Activated CD8-positive, alpha-beta memory T cell treated with anti-CD3 and anti-CD28 coated beads, Interleukin-2, amount 50 U/mL, for 48 hours (primary cell): Measurements from ENCODE around the gene SPATA3.

Experiments used
- DNase-seq: peaks from one replicate; pipeline ENCODE4 v3.0.0-alpha.2; 2020

Gene SPATA3

DNA sequence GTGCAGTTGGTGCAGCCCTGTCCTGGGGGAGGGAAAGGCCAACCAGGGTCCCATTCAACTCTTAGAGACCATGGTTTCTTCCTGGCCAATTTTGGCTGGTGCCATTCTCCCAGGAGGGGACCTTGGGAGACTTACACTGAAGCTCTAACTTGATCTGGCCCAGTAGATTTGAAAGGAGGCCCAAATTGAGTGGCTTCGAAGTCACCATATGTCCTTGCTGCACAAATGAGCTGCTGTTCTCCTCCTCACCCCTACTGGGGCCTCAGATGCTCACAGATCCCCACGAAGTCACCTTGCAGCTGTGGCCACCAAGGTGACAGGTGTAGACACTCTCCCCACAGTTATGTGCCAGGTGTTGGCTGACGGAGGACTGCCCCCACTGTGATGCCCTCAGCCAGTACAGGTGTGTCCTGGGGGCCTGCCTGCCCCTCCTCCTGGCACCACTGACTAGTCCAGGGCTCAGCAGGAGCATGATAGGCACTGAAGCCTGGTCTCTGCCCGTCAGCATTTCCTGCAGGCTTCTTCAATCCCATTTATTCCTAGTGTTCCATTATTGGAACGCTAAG, 36.7 kb downstream of the SPATA3 start:
- DNase-seq = no peak

DNA sequence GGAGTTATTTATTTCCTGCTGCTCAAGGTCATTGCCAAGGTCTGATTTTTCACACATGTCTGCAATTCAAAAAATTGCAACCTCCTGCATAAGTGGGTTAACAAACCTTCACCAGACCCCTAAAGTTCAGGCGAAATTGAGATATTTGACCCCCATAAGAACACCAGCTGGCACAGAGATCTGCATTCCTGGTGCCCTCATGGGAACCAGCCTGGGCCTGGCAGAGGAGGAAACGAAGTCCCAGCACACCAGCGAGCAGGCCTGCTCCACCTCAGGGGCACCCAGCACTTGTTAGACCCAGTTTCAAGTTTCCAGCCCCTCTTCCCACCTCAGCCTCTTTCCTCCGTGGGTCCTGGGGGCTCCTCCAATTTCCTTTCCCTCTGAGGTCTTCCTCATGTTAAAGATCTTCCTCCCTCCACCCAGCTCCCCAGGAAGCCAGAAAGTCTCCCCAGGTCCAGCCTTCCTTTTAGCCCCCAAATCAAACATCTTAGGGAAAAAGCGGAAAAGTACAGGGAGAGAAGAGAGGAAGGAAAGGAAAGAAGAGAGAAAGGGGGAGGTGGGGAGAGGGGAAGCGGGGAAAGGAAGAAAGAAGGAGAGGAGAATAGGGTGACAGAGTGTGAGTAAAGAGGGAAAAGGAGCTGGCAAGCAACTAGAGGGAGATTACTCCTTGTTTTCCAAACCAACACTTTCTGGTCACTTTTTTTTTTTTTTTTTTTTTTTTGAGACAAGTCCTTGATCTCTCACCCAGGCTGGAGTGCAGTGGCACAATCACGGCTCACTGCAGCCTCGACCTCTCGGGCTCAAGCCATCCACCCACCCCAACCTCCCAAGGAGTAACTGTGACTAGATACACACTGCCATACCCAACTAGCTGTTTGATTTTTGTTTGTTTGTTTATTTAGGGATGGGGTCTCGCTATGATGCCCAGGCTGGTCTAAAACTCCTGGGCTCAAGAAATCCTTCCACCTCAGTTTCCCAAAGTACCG, 37.5 kb downstream of the SPATA3 start:
- no peak for DNase-seq

DNA sequence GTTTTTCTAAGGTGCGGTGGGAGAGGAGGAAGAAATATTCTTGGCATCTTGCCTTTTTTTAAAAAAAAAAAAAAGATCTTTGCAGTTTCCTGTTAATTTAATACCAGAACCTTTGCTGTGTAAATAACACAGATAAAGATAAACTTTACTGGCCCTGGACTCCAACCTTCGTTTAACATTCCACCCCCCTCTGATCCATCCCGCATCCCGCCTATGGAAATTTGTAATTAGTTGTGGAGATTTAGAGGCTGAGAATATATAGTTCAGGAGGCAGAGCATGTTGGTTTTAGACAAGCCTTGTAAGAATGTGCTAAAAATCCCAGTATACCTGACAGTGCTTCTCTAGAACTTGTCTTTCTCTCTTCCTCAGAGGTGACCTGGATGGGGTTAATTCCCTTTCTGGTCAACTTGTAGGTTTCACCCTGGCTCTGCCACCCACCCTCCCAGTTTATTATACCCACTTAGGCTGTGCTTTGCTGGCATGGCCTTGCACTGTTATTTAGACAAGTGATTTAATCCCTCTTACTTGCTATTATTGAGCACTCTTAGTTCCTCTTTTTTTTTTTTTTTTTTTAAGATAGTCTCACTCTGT, 38.5 kb downstream of the SPATA3 start:
- DNase-seq = no peak

DNA sequence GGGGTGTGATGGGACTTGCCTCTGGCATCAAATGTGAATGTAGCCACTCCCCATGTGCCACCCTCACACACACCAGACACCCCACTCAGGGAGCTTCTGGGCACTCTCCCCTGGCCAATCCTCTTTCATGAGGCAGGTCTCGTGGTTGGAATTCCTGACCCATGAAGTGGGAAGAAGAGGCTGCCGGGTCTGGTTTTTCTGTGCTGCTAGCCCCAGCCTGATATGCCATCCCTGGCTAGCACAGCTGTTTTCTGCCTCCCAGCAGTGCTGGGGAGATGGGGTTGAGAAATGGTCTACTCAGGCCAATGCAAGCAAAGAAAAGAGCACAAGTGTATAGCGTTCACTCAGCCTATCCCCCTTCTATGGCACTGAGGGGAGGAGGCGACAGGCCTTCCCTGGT, 40.2 kb downstream of the SPATA3 start:
- no peak for DNase-seq

DNA sequence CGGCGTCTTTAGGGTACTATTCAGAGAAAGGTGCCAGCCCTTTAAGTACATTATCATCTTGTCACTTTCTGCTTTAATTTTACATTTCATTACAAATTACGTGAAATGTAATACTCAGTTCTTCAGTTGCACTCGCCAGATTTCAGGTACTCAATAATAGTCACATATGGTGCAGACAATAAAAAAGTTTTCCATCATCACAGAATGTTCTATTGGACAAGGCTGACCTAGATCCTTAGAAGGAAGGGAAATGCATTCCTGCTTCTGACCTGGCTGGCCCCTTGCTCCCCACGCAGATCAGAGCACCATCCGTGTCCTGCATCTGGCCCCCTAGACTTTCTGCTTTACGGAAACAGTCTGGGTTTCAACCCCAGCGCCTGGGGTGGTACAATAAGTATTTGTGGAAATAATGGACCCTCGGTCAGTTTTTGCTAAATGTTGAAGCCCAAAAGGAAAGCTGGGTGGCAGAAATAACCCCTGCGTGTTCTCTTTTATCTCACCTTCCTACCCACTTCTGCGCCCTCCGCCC, 40.7 kb downstream of the SPATA3 start:
- no peak for DNase-seq

DNA sequence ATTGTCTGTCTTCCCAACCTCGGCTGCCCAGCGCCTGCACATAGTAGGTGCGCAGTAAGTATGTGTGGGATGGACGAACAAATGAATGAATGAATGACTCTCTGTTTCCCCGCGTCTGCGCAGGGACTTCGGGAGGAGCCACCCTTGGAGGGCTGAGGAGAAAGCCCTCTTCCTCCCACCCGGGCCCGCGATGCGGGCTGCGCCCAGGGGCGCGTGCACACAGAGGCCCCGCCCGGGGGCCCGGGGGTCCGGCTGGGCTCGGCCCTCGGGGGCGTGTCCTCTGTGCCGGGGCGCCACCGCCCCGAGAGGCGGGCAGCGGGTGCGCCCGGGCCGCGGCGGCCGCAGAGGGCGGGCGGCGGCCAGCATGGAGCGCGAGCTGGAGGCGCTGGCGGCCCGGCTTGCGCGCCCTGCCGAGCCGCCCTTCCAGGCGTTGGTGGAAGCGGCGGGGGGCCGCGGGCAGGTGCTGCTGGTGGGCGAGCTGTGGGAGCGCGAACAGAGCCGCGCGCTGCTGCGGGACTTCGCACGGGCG, 41.3 kb downstream of the SPATA3 start, which contains the start of gene C2orf72:
TSS of gene C2orf72 (plus strand) at position 322 of the 529 bp plus-strand sequence. CDS start at position 365, 43 bp downstream.
- no peak for DNase-seq

DNA sequence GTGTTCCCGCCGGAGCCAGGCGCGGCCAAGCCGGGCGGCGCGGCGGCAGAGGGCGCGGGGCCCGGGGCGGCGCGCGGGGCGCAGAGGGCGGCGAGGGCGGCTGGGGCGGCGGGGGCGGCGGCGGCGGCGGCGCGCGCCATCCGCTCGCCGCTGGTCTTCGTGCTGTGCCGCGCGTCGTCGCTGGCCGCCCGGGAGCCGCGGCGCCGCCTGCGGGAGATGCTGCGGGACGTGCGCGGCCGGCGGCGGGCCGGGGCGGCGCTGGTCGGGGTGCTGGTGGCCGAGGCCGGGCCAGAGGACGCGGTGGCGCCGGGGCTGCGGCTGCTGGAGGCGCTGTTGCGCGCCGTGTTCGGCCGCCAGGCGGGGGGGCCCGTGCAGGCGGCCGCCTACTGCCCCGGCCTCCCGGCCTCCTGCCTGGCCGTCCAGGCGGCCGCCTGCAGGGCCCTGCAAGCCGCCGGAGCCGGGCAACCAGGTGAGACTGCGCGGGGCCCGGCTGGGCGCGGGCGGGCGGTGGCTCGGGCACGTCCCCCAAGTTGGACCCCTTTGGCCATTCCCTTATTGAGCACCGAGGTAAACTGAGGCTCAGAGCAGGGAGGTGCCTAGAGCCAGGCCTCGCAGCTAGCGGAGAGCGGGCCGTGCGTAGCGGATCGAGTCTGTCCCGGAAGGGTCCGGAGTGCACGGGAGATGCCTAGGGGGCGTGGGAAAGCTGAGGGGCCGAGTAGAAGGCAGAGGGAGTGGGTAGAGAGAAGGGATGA, 42.0 kb downstream of the SPATA3 start:
- no peak for DNase-seq

DNA sequence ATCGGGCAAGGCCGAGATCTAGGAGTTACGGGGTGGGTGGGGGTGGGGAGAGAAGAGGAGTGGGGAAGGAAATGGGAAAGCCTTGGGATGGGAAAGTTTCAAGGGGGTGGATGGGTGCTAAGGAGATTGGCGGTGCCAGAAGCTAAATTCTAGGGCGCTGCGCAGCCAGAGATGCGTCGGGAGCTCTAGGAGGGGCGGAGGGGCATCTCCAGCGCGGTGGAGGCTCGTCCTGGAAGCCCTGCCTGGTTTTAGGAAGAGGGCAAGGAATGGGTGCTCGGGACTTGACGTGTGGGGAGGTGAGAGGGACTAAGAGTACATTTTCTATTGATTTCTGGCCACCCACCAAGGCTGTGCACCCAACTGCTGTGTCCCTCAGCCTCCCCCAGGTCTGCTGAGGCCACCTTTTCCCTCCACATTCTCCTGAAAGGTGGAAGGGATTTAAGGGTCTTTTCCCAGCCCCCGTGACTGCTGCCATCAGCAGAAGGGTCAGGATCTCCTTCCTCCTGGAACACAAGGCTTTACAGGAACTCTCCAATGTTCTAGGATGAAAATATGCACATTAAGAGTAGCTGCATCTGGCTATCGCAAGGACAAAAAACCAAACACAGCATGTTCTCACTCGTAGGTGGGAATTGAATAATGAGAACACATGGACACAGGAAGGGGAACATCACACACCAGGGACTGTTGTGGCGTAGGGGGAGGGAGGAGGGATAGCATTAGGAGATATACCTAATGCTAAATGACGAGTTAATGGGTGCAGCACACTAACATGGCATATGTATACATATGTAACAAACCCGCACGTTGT, 42.8 kb downstream of the SPATA3 start:
- DNase-seq = no peak

DNA sequence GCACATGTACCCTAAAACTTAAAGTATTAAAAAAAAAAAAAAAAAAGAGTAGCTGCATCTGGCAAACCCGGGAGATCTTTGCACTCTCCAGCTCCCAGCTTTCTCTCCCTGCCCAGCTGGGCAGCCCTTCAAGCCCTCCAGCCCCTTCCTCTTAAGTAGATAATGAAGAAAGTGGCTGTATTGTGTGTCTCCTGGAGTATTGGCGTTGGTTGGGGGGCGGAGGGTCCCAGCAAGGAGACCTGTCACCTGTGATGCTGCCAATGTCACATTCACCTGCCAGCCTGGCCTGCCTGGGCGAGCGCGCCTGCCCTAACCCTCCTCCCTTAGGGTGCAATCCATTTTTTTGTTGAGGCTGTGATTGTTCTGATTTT, 43.4 kb downstream of the SPATA3 start:
- DNase-seq = no peak

DNA sequence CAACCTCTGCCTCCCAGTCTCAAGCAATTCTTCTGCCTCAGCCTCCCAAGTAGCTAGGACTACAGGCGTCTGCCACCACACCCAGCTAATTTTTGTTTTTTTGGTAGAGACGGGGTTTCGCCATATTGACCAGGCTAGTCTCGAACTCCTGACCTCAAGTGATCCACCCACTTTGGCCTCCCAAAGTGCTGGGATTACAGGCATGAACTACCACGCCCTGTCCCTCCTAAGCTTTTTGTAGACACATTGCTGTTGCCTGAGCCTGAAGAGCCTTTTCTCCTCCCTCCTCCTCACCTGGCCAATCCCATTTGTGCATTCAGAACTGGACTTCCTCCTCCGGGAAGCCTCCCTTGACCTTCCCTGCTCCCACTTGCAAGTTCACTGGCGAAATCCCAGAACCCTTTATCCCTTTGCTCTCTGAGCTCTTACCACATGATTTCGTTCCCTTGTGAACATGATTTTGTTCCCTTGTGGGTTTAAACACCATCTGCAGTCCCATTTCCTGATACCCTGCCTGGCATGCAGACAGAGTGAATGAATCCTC, 44.0 kb downstream of the SPATA3 start:
- DNase-seq = no peak

DNA sequence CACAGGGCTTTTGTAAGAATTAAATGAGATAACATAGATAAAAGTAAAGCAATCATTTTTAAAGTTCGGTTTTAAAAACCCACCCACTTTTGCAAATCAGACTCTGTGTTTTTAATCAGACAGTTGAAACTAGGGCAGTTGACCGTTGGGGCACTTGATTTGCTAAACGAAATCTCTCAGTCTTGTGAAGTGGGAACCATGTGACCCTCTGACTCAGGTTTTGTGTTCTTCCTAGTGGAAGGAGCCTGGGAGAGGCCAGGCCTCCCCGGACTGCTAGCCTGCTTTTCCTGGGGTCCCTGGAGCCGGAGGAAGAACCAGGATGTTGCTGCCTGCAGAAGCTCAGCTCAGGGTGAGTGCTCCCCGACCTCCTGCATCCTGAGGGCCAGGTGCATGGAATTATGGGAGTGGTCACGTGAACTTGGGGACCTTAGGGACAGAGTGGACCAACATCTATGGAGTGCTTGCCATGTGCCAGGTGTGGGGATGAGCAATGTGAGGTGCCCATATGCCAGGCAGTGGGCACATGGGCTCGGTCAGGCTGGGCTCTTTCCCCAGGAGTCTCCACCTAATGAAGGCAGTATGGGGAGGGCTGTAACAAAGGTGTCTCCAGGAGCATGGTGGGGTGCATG, 45.3 kb downstream of the SPATA3 start:
- DNase-seq = no peak

DNA sequence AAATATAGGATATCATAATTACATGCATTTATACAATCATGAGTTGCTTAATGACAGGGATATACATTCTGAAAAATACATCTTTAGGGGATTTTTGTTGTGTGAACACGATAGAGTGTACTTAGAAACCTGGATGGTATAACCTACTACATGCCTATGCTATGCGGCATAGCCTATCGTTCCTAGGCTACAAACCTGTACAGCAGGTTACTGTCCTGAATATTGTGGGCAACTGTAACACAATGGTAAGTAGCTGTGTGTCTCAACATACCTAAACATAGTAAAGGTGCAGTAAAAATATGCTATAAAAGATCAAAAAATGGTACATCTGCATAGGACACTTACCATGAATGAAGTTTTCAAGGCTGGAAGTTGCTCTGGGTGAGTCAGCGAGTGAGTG, 47.9 kb downstream of the SPATA3 start:
- no peak for DNase-seq

DNA sequence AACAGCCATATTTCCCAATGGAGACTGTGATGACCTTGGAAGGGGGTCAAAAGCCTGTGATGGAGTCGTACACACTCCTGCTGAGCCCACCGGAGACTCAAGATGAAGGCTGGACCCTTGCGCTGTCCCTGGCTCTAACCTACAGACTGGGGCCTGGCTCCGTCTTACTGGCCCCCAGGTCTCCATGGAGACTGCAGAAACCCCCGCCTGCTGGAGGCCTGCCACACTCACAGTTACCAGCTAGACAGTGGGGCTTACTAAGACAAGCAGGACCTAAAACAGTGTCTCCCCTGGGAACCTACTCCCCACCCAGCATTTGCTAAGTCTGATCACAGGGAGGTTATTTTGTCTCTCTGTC, 51.0 kb downstream of the SPATA3 start:
- no peak for DNase-seq

DNA sequence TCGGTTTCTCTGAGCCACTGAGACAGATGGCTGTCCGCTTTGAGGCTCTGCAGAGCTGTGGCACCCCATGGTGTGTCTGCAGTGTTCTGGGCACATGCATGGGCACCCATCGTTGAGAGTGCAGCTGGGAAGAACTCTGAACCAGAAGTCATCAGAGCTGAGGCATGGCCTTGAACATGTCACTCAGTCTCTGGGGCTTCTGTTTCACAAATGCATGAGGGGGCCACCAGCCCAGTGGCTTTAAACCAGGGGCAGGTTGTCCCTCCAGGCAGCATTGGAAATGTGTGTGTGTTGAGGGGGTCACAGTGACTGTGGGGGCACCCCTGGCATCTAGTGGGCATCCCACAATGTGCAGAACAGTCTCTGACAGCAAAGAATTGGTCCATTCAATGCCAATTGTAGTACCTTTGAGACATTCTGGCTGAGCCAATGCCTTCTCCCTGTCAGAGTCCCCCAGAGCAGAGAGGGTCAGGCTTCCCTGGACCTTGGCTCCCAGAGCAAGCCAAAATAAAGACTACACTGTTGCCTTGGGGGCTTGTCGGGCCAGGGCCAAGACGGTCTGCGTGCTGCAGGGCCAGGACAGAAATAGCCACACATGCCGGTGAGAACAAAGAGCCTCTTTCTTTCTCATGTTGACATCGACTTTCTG, 51.5 kb downstream of the SPATA3 start:
- DNase-seq = no peak

DNA sequence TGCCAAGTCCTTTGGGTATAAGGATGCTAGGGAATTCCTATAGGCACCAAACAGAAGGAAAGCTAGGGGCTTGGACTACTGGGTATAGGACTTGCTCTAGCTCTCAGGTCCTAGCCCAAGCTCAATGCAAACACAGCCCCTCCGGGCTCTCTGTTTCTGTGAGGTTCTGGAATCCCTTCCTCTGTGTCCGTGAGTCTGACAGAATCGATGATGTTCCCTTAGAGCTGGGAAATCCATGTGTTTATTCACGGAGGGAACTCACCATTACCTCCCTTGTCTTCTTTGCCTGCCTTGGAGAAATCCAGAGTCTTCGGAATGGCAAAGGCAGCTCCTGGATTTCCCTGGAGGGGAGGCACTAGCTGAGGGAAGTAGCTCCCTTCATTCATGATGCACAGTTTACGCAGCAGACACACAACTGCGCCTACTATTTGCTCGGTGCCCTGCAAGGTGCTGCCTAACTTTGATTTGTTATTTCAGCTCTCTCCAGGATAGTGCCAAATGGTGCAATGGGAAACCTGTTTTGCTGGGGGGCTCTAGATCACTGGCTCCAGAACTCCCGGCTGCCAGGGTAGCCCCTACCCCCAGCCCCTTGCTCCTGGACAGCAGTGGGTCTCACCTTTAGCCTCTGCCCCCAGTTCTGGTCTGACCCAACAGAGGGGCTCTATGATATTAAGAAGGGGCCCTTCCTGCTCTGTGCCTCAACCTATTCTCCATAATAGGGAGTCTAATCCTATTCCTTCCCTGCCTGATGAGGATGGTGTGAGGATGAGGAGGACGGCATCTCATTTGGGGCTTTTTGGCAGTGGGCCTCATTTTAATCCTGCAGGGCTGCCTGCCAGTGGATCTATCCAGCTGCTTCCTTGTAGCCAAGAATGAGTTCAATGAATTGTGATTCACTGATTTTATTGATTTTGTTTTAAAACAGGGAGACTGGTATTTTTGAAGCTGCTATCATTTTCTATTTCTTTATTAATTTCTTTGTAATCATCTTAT, 52.3 kb downstream of the SPATA3 start:
- no peak for DNase-seq

DNA sequence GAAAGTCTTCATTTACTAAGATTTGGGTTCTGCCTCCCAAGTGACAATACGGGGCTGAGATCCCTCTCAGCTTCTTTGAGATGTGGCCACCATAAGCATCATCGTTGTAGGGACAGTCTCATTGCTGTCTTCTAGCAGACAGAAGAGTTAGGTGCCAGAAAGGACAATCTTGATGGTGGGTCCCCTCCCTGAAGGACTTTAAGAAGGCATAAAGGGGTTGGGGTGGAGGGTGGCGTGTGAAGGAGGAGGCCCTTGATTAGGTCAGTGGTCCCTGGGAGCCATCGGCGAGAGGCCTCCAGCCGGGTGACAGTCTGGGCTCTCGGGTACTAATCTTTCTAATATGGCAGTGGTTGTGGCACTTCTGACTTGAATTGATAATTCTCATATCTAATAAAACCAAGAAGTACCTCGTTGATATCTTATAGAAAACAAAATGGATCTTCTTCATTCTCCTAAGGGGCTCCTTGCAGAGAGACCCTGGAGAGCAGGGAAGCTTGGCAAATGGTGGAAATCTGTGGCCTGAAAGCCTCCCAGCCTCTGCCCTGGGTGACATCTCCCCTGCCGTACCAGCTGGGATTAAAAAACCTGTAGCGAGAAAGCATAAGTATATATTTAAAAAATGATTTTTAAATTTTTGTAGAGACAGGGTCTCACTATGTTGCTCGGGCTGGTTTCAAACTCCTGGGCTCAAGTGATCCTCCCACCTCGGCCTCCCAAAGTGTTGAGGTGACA, 53.5 kb downstream of the SPATA3 start:
- DNase-seq = no peak

DNA sequence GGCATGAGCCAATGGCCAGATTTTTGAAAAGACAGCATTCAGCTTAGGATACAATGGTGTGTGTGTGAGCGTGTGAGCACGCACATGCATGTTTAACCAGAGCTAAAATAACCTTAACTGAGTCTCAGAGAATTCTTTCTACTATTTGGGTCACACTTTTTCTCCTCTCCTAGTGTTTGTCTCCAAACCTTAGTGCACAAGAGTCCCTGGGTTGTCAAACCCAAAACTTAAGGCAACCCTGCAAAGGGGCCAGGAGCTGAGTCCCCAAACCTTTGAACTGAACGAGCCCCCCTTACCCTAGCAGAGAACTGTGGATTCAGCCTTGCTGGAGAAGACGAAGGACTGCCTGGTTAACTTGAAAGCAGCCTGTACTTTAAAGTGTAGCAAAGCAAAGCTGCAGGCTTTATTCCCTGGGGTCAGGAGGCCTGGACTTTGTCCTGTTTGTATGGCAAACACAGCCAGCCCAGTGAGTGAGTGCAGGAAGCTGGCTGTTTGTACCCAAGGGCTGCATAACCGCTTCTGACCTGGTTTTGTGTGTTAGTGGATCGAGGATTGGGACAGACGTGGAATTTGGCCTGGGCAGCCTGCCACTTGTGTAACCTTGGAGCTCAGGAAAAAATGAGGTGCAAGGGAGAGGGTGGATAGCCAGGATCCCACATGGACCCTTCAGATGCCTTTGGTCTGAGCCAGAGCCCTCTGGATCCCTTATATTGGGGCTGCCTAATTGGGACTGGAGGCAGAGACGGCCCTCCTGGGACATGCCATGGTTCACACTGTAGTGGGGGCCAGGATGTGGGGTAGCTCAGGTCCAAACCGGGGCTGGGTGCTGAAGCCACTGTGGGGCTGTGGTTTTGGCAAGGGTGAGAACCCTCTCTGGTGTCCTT, 54.3 kb downstream of the SPATA3 start:
- DNase-seq = no peak
